Epithelial cell of proximal tubule (primary cell): ENCODE data around the gene TNK1. TPM values are rescaled to one million over a fixed set of nuclear protein-coding genes. Genes with fewer than 3 reads are reported as not detected.

Experiments used
- DNase-seq: peaks from one replicate; pipeline ENCODE4 v3.0.0-alpha.2; 2011; ENCODE audit warnings: low read depth
- H3K4me3 ChIP-seq: 2 replicates; pipeline ENCODE4 v1.5.1; 2011; ENCODE audit warnings: low read depth, mild to moderate bottlenecking, low read length
- CTCF ChIP-seq: conservative IDR thresholded peaks from 2 replicates; pipeline ENCODE4 v1.5.1; 2012; ENCODE audit warnings: low read depth, mild to moderate bottlenecking, low read length
- total RNA-seq: library from RNA; depleted of rRNA; stranded (reverse); fragments of >200 nt; gene quantifications from 2 replicates; pipeline ENCODE4 v1.2.3, GENCODE V29; 2015

The TNK1 gene
- total RNA-seq, 1 donor from 2014 or later, result 5.4 TPM

- DNase-seq, result peak; percentile 95
- H3K4me3 ChIP-seq, result peak within 1 kb of the TSS; percentile 71
- no peak for TF ChIP-seq CTCF
Observed at GRCh38 chr17:7403977-7404736, 23.3 kb downstream of the TNK1 start, which contains the start of gene TMEM256. TMEM256 (minus strand) TSS chr17:7404097; CDS start chr17:7404084, 13 bp downstream.

- peak overlapping the region; percentile 71 for H3K4me3 ChIP-seq
- no peak for TF ChIP-seq CTCF
- no peak for DNase-seq
Observed at GRCh38 chr17:7404737-7405349, 24.0 kb downstream of the TNK1 start.

GRCh38 chr17:7405350-7406234 lies 24.7 kb downstream of the TNK1 start:
- H3K4me3 ChIP-seq, result peak overlapping the region; percentile 71
- TF ChIP-seq CTCF, result no peak
- no peak for DNase-seq

GRCh38 chr17:7406235-7406825 lies 25.4 kb downstream of the TNK1 start:
- H3K4me3 ChIP-seq, result no peak overlapping the region
- TF ChIP-seq CTCF, result no peak
- no peak for DNase-seq

GRCh38 chr17:7407082-7407481 lies 26.2 kb downstream of the TNK1 start:
- no peak for TF ChIP-seq CTCF

GRCh38 chr17:7407485-7408251 lies 26.8 kb downstream of the TNK1 start, which contains the start of gene NLGN2:
NLGN2 (plus strand) TSS chr17:7407845; CDS start chr17:7408256, 411 bp downstream.
- H3K4me3 ChIP-seq, result no peak within 1 kb of the TSS
- DNase-seq, result no peak
- no peak for TF ChIP-seq CTCF

More at GRCh38 chr17:7407082-7407481, 26.2 kb downstream of the TNK1 start:
- H3K4me3 ChIP-seq, result no peak overlapping the region
- no peak for DNase-seq
